NCI-H187 (cell line): ENCODE results near the gene TTC23.

Source experiments
- DNase-seq, 2 experiments: peaks; one replicate each; lab custom pipeline; 2025; lab: John Stamatoyannopoulos, UW

TTC23 gene

DNA sequence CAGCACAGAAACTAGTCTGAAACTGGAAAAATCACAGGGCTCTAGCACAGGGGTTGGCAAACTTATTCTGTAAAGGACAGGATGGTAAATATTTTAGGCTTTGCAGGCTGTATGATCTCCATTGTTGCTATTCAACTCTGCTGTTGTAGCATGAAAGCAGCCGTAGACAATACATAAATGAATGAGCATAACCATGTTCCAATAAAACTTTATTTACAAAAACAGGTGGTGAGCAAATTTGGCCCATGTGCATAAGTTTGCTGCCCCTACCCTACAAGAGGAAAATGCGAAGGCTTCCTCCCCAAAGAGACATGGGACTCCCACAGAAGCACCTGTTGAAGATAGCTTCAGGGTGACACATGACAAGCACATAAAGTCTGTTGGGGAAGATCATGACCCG, 85.3 kb downstream of the TTC23 start:
- DNase-seq = no peak

- no peak for DNase-seq
Measured at GRCh38 chr15:99163271-99164062, 85.9 kb downstream of the TTC23 start.

DNA sequence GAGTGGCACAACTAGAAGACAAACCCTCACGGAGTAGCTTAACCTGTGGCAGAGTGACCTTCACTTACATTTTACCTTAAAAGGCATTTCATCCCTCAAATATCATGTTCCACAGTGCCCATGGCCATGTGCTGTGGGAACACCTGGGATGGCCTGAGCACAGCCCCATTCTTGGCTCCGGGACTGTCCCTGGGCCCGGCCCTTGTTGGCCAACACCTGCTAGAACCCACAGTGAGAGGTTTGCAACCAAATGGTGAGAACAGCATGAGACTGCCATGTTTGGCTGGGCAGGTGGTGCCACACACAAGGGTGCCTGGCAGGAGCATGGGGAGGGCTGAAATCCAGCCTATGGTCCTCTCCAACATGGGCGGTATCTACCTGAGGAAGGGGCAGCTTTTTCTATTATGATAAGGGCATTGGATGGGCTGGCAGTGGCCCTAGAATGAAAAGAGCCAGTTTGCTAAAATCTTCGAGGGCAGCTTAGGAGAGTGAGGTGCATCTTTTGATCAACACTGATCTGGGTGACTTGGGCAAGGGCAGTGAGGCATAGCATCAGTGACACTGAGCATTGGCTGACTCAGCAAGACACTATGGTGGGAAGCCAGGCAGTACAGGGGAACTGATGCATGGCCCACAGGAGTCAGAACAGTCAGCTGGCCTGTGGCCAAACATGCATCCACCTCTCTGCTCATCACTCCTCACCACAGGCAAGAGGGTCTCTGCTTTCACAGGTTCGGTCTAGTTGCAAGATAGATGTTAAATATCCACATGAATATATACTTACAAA, 90.6 kb downstream of the TTC23 start:
- DNase-seq = no peak

DNA sequence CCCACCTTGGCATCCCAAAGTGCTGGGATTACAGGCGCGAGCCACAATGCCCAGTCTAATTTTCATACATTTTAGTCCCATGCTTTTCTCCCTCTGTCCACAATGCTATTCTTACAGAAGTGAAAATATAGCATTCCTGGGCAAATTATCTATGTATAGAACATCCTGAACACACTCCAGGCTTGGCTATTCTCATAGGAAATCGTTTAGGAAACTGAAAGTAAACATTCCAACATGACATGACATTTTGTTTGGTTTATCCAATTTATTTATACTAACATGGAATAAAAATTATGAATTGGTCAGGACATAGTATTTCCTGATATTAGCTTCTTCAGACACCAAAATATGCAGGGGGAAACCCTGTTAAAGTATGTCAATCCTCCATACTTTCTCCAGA, 91.9 kb downstream of the TTC23 start:
- DNase-seq = no peak

GRCh38 chr15:99155961-99156443, 93.4 kb downstream of the TTC23 start:
- DNase-seq = no peak

- no peak for DNase-seq
Measured at GRCh38 chr15:99154271-99154670, 95.1 kb downstream of the TTC23 start.

DNA sequence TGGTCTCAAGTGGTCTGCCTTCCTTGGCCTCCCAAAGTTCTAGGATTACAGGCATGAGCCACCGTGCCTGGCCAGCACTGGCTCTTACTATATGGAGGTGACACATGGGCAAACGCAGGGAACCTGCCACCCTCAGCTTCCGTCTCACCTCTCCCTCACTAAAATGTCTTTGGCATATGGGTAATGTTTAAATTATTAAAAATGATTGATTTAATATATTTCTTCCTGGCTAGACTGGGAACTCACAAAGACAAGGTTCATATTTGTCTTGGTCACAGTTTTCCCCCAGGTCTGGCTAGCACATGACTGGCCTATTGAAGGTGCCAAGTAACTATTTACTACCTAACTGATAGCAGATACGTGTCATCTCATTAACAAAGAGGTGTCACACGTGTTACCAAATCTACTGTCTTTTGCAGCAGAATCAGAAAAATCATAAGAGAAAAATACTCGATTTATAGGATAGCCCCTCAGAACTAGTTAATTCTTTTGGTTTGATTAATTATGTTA, 96.3 kb downstream of the TTC23 start:
- DNase-seq = no peak

- DNase-seq = no peak
Measured at GRCh38 chr15:99151156-99151555, 98.2 kb downstream of the TTC23 start.

- DNase-seq = no peak
Measured at GRCh38 chr15:99149366-99149765, 100.0 kb downstream of the TTC23 start.

- DNase-seq = no peak
Measured at GRCh38 chr15:99148851-99149276, 100.5 kb downstream of the TTC23 start.

- no peak for DNase-seq
Measured at GRCh38 chr15:99146661-99147060, 102.7 kb downstream of the TTC23 start.

GRCh38 chr15:99145778-99146177, 103.6 kb downstream of the TTC23 start:
- no peak for DNase-seq

DNA sequence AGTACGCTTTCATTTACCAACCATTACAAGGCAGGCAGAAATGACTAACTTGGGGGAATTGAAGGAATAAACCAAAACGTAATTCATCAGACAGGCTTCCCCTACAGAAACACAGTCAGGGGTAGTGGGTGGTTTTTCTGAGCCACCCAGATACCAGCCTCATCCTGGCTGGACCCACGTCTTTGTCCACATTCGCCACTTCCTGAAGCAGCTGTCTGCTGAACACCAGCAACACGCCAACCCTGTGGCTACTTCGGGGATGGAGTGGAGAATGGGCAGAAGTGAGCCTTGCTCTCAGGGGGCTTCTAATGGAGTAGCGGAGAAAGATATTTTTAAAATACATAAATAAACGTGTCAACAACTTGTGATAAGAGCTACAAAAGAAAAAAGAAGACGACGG, 104.4 kb downstream of the TTC23 start:
- DNase-seq = no peak

DNA sequence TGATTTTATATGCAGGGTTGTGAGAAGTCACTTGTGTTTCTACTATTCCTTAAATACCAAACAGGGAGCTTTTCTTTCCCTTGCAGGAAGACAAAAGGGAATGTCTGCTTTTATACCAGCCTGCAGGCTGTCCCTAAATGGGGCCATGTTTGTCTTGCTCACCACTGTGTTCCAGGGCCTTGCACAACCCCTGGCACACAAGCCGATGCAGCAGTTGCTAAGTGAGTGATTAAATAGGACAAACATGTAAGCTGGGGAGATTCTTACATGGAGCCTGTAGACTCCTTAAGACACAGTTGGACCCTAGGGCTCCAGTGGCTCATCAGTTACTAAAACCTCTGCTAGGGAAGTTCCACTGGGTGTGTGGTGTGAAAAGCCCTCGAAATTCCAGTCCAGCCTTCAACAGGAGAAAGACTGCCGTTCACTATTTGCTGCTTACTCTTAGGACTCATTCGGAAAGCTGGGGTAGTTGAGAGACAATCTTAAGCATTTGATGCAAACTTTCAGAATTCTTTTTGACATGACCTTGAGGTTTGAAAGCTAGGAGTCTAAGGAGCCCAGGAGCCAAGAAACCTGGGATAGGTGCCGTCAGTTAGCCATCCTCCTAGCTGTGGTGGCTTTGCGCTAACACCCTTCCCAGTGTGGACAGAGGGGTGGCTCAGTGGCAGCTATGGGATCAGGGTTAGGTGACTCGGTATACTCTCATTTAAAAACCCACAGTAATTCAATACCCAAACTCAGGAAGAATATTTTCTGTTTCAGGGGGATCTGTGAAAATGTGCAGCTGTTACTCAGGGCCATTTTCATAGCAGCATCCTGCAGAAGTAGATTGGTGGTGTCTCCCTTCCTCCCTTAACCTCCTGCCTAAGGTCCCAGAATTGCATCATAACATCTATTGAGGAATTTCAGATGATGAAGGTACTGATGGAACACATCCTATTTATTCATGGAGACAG, 105.4 kb downstream of the TTC23 start:
- DNase-seq = no peak

GRCh38 chr15:99143242-99143641, 106.1 kb downstream of the TTC23 start:
- no peak for DNase-seq

- no peak for DNase-seq
Measured at GRCh38 chr15:99142562-99142961, 106.8 kb downstream of the TTC23 start.

DNA sequence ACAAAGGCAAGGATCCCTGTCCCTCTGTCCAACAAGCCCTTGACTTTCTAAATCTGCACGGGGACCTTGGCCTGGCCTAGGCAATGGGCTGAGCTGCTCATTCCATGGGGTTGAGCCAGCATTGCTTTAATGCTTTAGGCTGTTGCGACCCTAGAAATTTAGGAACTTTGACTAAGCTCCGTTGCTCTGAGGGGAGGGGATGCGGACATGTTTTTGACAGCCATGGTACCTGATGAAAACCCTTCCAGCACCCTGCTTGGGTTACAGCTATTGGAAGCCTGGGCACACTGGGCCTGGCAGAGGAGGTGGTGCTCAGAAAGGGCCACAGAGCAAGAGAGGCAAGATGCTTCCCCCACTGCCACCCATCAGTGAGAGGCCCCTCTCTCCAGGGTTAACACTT, 107.4 kb downstream of the TTC23 start:
- no peak for DNase-seq

DNA sequence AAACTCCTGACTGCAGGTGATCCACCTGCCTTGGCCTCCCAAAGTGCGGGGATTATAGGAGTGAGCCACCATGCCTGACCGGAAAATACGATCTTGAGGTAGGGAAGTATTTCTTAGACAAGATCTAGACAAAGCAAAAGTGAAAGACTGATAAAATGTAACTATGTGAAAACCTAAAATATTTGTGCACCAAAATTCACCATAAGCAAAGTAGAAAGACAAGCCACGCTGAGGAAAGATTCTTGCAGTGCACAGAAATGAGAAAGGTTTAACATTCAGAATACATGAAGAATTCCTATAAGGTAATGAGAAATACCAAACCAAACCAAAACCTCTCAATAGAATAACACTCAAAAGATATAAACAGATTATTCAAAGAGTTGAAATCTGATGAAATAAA, 108.8 kb downstream of the TTC23 start:
- no peak for DNase-seq

- DNase-seq = no peak
Measured at GRCh38 chr15:99139276-99139675, 110.1 kb downstream of the TTC23 start.

DNA sequence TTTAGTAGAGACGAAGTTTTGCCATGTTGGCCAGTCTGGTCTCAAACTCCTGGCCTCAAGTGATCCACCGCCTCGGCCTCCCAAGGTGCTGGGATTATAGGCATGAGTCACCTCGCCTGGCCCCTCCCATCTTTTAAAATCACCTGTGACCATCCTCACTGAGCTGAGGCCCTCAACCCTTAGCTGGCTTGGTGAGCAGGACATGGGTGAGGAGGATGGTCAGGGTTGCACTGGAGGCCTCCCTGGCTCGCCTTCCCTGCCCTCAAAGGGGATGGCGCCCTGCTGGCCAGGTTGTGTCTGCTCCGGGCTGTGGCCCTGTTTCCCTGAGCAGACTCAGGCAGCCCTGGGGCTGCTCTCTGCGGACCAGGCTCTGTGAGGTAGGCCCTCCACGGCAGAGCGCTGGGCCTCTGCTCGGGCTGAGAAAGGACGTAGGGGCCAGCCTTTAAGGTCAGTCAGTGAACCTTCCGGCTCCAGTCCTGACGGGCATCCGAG, 110.8 kb downstream of the TTC23 start:
- no peak for DNase-seq

DNA sequence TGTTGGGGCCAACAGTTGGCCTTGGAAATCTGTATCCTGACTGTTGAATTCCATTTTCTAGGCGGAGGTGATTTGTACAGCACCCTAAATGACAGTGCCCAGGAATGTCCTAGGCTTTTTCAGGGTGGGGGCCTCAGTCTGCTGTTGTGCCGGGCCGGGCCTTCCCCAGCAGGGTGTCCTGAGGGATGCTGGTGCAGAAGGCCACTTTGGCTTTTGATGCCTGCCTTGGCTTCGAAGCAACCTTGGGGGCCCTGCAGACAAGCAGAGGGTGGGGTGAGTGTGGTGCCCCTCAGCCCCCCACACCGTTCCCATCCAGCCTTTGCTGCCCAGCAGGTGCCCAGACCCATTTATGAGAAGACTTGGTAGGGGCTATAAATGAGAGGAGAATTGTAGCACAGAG, 111.5 kb downstream of the TTC23 start:
- no peak for DNase-seq

DNA sequence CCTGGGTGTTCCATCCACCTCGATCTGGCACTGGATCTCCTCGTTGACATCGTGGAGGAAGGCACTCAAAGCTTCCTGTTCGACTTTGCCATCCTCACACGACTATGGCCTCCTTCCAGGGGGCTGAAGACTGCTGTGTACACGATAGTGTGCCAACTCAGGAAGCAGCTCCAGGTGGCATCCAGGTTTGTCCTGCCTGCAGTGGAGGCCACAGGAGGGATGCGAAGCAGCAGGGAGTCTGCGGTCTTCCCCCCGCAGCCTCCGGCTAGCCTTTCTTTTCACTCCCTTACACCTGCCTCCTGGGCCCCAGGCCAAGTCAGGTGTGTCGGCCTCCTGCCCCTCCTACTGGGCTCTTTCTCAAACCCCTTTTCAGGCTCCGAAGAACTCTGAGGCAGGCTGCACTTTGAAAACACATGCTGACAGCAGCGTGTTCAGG, 112.3 kb downstream of the TTC23 start:
- peak; percentile 51 to 63 for DNase-seq
